ENCODE results near the gene OR8D1. TPM values are rescaled to one million over a fixed set of nuclear protein-coding genes. Genes with fewer than 3 reads are reported as not detected.
"Not testable (repeated sequence)": the region's sequence is repeated elsewhere in the genome, so short reads cannot be mapped to it uniquely, and the experiment has no call there.

Gene OR8D1
- total RNA-seq, 1 donor from 2014 or later, result not detected

DNA sequence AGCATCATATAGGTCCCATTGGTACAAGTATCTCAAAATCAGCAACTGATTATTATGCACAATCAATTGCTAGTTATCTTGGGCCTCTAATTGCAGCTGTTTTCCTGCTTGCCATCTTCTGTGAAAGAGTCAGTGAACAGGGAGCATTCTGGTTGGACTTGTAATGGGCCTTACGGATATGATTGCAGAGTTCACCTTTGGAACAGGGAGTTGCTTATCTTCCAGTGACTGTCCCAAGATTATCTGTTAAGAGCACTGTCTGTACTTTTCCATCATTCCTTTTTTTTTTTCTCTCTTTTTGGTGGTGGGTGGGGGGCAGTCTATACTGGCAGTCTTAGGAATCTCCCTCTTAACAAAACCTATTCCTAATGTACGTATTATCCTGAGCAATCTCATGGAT lies 39.7 kb downstream of the OR8D1 start:
- TF ChIP-seq, protein P1, sequence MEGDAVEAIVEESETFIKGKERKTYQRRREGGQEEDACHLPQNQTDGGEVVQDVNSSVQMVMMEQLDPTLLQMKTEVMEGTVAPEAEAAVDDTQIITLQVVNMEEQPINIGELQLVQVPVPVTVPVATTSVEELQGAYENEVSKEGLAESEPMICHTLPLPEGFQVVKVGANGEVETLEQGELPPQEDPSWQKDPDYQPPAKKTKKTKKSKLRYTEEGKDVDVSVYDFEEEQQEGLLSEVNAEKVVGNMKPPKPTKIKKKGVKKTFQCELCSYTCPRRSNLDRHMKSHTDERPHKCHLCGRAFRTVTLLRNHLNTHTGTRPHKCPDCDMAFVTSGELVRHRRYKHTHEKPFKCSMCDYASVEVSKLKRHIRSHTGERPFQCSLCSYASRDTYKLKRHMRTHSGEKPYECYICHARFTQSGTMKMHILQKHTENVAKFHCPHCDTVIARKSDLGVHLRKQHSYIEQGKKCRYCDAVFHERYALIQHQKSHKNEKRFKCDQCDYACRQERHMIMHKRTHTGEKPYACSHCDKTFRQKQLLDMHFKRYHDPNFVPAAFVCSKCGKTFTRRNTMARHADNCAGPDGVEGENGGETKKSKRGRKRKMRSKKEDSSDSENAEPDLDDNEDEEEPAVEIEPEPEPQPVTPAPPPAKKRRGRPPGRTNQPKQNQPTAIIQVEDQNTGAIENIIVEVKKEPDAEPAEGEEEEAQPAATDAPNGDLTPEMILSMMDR (conservative IDR thresholded peaks at IDR 0.05; ENCODE audit: low read depth, low read length), result no peak
- H3K4me3 ChIP-seq (ENCODE audit: low read depth, low read length), result no peak overlapping the region
- DNase-seq (ENCODE audit: low read depth), result no peak

GRCh38 chr11:124270886-124271285 lies 42.9 kb downstream of the OR8D1 start:
- not testable (repeated sequence) for DNase-seq (ENCODE audit: low read depth); H3K4me3 ChIP-seq (ENCODE audit: low read depth, low read length)

GRCh38 chr11:124265041-124265440 lies 48.7 kb downstream of the OR8D1 start:
- H3K4me3 ChIP-seq (ENCODE audit: low read depth, low read length); DNase-seq (ENCODE audit: low read depth): not testable (repeated sequence)

GRCh38 chr11:124256076-124256475 lies 57.7 kb downstream of the OR8D1 start, which contains the start of gene OR8G5:
Gene OR8G5, plus strand, starts transcription at chr11:124256376. Its CDS starts 8,556 bp downstream, at chr11:124264932.
- no peak for DNase-seq (ENCODE audit: low read depth)
- TF ChIP-seq, protein P1 (conservative IDR thresholded peaks at IDR 0.05; ENCODE audit: low read depth, low read length), result no peak
- H3K4me3 ChIP-seq (ENCODE audit: low read depth, low read length), result no peak within 1 kb of the TSS

Other genes with a start within 250 kb of the OR8D1 start
- 12.1 and 13.1 TPM in 2 replicates for gene VWA5A, start 198.5 kb downstream of the OR8D1 start, total RNA-seq
- not detected in 2 replicates for gene OR10D3, start 130.6 kb downstream of the OR8D1 start, total RNA-seq
- gene OR8G1, start 72.9 kb downstream of the OR8D1 start, total RNA-seq, result not detected in 2 replicates
- gene OR8G5, start 57.6 kb downstream of the OR8D1 start, total RNA-seq, result not detected in 2 replicates
- not detected in 2 replicates for gene OR8D2, start 6.2 kb upstream of the OR8D1 start, total RNA-seq
- gene OR8B2, start 70.5 kb upstream of the OR8D1 start, total RNA-seq, result not detected in 2 replicates
- gene OR8B3, start 85.1 kb upstream of the OR8D1 start, total RNA-seq, result not detected in 2 replicates
- not detected in 2 replicates for gene OR8B4, start 110.9 kb upstream of the OR8D1 start, total RNA-seq
- not detected in 2 replicates for gene OR8B8, start 131.7 kb upstream of the OR8D1 start, total RNA-seq
- not detected in 2 replicates for gene OR8B12, start 229.7 kb upstream of the OR8D1 start, total RNA-seq